EH (cell line): Measurements from ENCODE around the gene HAPLN2.
"Not testable (repeated sequence)": the region's sequence is repeated elsewhere in the genome, so short reads cannot be mapped to it uniquely, and the experiment has no call there.

Experiments used
- DNase-seq: peaks from one replicate; pipeline ENCODE4 v3.0.0-alpha.2; 2015; ENCODE audit warnings: low read depth

HAPLN2 gene

DNA sequence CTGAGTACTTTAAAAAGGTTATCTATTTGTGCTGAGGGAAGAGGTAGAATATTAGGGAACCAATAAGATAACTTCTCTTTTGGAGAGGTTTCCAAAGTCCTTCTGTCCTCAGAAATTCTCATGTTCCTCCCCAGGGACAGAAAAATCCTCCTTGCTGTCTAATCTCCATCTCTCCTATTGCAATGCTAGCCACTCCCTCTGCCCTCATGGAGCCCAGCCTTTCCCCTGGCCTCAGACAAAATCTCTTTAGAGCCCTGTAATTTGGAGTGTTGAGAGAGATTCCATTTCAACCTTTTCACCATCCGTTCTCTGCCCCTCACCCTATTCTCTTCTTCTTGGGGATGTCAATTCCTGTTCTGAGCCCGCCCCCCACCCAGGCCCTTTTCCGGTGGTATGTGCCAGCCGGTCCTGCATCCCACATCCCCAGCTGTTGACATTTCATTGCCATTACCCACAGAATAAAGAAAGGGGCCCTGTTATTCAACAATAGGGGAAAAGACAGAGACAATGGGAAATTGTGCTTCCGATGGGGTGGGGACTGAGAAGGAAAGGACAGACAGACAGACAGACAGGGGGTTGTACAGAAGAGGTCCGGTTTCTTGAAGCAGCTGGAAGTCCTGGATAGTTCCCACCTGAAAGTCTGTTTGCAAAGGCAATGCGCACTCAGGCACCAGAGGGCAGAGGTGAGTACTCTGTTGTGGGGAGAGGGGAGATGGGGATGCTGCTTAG lies at the start of gene HAPLN2:
Gene HAPLN2 (plus strand): TSS at position 563 of the 729 bp plus-strand sequence. CDS start 4,076 bp downstream, outside the sequence.
- no peak for DNase-seq

- peak; percentile 92 for DNase-seq
These were observed 47.9 kb upstream of the HAPLN2 start for GRCh38 chr1:156571261-156571852.

DNA sequence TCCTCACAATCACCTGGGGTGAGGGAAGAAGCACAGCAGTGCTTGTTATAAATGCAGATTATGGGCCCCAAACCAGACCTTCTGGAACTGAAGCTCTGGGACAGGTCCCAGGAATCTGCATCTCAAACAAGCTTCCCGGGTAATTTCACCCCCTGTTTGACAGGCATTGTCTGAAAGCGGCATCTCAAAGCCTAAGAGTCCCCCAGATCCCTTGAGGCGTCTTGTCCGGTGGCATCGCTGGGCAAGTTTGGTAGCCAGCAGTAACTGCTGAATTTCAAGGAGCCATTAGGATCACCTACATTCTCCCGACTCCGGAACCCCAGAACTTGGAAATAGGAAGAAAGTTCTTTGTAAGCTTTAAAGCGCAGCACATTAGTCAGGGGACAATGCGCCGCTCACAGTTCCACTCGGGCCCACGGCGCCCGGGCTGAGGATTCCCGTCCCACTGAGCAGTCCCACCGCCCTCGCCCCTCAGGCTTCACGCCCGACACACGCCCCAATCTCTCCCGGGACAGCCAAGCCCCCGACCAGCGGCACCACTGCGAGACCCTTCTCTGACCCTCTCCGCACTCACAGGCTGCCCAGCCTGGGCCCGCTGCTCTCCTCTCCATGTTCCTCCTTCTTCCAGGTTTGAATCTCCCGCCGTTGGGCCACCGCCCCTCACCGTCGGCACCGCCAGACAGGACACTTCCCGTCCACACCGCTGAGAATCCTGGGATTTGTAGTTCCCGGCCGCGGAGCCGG lies 47.1 kb upstream of the HAPLN2 start, which contains the start of gene IQGAP3:
Gene IQGAP3 (minus strand): TSS at position 647 of the 744 bp plus-strand sequence. CDS start 36 bp downstream, at position 611.
- peak; percentile 88 for DNase-seq

- no peak for DNase-seq
These were observed 46.6 kb upstream of the HAPLN2 start for GRCh38 chr1:156572663-156573018.

GRCh38 chr1:156574039-156574633 lies 45.1 kb upstream of the HAPLN2 start:
- DNase-seq: no peak

DNA sequence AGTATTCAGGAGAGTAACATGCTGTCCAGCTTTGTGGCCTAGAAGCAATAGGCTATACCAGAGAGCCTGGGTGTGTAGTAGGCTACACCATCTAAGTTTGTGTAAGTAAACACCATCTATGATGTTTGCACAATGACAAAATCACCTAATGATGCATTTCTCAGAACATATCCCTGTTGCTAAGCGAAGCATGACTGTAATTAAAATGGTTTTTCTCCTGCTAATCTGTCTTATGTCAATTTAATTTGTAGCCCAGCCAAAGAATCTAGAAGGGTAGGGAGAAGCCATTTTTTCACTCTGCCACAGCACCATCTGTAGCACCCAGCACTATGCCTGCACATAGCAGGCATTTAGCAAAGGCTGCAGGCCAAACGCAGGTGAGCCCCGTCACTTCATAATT lies 41.7 kb upstream of the HAPLN2 start:
- no peak for DNase-seq

DNA sequence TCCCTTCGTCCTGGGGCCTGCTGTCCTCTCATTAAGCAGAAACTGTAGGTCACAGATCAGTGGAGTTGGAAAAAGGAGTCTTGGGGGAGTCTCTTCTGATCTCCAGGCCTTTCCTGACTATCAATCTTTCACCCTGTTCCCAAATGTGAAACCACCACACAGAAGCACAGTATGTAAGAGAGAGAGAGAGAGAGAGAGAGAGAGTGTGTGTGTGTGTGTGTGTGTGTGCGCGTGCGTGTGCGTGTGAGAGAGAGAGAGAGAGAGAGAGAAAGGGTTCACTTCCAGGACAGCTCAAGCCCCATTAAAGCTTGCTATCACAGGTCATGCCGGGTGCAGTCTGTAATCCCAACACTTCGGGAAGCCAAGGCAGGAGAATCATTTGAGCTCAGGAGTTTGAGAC lies 41.2 kb upstream of the HAPLN2 start:
- no peak for DNase-seq

DNA sequence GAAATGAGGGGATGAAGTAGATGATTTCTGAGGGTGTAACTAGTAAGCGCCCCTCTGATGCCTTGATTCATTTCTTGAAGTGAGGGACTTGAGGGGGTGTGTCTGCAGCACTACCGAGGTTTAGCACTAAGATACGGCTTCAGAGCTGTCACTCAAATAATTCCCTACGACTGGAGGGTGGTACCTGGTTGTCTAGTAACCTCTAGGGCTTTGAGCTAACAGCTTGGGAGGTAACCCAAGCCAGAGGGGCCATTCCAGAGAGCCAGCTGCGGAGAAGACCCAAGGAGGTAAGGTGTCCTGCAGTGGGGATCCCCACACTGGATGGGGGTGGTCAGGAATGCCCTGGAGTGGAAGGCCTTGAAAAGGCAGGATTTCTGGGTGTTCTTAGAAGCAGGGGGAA lies 39.7 kb upstream of the HAPLN2 start, which contains the start of gene TTC24:
Gene TTC24 (plus strand): TSS at position 252 of the 400 bp plus-strand sequence. CDS start 1,642 bp downstream, outside the sequence.
- DNase-seq: no peak

DNA sequence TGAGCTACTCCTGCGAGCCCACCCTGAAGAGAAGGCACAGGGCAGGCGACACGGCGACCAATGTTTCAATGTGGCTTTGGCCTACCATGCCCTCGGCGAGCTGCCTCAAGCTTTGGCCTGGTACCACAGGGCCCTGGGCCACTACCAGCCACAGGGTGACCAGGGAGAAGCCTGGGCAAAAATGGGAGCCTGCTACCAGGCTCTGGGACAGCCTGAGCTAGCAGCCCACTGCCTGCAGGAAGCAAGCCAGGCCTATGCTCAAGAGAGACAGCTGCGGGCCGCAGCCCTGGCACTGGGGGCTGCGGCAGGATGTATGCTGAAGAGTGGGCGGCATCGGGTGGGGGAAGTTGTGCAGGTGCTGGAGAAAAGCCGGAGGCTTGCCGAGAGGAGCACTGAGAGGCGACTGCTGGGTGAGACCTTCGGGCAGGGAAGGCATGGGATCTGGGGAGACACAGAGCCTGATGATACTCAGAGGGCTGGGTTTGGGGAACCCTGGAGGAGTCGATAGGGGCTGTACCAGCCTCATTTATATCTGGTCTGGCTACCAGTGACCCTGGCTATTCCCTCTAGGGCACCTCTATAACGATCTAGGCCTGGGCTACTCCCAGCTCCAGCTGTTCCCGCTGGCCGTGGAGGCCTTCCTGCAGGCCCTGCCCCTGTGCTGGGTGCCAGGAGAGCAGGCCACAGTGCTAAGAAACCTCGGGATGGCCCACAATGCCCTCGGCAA lies 37.4 kb upstream of the HAPLN2 start:
- no peak for DNase-seq

- DNase-seq: no peak
These were observed 36.7 kb upstream of the HAPLN2 start for GRCh38 chr1:156582388-156583017.

DNA sequence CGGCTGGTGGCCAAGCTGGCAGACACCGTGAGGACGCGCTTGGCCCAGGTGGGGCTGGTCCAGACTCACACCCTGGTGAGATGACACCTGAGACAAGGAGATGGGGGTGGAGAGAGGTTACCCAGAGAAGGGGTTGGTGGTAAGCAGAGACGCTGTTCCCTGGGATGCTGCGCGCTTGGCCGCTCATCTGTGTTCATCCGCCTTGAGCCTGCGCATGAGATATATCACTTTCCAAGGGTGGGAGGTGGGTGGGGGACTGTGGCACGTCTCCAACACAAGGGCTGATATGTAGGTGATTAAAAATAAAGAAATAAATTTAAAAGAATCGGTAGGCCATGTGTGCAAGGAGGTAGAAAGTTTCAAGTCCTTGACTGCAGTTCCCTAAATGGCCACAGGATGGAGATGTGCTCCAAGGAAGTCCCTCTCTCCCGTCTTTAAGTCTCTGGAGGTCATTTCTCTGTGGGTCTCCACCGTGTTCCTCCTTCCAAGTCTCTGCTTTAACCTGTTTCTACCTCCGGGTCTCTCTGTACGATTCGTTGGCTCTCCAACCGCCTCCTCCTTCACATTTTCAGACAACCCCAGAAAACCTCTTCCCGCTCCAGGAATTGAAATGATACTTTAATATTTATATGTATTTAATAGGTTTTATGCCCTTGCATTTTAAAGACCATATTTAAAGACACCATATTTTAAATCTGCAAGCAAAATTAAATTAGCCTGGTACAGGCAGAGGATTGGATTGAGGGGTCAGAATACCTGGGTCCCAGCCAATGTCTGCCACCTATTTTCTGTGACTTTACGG lies 35.2 kb upstream of the HAPLN2 start:
- peak; percentile 80 for DNase-seq

GRCh38 chr1:156584813-156585212 lies 34.4 kb upstream of the HAPLN2 start:
- DNase-seq: no peak

DNA sequence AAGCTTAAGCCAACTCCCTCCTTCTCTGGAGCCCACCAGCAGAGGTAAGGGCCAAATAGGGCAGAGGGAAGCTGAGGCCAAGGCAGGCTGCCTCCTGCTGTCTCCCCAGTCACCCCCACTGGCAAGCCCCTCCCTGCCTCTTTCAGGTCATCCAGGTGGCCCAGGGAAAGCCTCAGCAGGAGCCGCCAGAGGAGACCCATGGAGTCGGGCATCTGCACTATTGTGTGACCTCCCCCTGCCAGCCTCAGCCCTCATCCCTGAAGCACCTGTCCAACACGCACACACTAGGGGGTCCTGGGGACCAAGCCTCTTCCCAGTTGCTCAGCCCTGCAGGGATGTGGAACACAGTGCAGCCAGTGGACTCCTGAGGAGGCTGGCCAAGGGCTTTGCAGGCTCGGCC lies 32.9 kb upstream of the HAPLN2 start:
- no peak for DNase-seq

DNA sequence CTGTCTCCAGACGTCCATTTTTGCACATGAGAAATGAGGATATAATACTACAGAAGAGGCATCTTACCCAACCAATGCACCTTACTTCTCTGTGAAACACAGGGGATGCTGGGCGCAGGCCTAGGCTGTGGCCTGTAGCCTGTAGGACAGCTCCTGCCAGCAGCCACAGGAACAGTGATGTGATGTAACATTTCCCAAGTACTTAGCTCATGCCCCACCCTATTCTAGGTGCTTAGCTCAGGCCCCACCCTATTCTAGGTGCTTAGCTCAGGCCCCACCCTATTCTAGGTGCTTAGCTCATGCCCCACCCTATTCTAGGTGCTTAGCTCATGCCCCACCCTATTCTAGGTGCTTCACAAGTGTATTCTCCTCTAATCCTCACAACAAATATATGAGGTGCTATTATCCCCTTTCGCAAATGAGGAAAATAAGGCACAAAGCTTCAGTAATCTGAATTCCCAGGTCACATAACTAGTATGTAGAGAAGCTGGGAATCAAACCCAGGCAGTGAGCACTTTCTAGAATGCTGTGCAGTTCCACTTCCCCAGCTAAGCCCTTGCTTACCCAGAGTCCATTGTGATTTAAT lies 32.2 kb upstream of the HAPLN2 start:
- DNase-seq: no peak

DNA sequence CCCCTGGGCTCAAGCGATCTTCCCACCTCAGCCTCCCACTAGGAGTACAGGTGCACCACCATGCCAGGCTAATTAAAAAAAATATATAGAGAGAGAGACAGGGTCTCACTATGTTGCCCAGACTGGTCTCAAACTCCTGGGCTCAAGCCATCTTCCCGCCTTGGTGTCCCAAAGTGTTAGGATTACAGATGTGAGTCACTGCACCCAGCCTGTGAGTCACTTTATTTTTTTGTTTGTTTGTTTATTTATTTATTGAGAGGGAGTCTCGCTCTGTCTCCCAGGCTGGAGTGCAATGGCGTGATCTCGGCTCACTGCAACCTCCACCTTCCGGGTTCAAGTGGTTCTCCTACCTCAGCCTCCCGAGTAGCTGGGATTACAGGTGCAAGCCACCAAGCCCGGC lies 31.3 kb upstream of the HAPLN2 start:
- DNase-seq: not testable (repeated sequence)

DNA sequence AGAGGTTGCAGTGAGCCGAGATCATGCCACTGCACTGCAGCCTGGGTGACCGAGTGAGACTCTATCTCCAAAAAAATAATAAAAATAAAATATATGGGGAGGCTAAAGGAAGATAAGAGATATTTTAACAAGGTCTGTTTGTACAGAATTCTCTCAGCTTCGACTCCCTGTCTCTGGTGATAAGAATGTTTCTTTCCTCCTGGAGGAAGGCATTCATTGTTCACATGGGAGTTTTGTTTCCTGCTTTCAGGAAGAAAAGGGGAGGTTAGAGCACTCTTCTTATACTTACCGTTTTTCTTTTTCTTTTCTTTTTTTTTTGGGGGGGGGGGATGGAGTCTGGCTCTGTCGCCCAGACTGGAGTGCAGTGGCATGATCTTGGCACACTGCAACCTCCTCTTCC lies 29.7 kb upstream of the HAPLN2 start:
- DNase-seq: no peak

DNA sequence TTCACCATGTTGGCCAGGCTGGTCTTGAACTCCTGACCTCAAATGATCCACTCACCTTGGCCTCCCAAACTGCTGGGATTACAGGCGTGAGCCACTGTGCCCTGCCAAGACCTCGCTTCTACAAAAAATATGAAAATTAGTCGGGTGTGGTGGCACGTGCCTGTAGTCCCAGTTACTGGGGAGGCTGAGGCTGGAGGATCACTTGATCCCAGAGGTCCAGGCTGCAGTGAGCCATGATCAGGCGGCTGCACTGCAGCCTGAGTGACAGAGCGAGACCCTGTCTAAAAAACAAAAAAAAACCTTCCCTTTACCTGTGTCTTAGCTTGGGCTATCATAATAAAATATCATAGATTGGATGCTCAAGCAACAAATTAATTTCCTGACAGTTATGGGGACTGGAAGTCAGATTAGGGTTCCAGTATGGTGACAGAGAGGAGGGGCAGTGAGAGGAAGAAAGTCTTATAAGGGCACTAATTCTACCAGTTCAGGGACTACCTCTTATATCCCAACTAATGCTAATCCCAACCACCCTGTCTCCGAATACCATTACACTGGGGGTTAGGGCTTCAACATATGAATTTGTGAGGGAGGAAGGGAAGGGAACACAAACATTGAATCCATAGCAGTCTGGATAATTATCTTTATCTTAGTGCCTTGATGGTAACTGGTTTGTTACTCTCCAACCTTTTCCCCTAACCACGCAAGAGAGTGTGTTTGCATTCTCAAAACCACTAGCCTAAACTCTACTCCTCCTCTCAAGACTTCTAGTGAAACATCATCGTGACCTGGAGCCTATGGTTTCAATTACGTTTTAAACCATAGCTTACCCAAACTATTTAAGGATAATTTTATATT lies 28.7 kb upstream of the HAPLN2 start:
- DNase-seq: no peak

- no peak for DNase-seq
These were observed 28.1 kb upstream of the HAPLN2 start for GRCh38 chr1:156591181-156591431.

DNA sequence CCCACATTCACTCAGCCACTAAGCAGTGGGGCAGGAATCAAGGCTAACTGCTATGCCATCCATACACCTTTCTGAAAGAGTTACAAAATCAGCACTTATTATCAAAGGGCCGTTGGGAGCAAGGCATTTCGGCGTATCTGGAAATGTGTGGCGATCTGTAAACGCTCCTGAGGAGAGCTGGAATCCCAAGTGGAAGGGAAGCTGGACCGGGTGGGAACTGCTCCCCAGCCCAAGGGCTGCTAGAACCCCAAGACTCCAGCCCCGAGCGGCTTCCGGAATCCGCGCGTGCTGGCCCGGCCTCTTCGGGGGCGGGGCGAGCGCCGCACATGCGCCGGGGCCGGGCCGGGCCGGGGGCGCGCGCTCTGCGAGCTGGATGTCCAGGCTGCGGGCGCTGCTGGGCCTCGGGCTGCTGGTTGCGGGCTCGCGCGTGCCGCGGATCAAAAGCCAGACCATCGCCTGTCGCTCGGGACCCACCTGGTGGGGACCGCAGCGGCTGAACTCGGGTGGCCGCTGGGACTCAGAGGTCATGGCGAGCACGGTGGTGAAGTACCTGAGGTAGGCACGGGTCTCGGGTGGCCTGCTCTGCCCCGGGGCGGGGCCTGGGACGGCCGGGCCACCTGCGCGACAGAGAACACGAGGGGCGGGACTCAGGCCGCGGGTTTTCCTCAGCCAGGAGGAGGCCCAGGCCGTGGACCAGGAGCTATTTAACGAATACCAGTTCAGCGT lies 27.6 kb upstream of the HAPLN2 start, which contains the start of gene NAXE:
Gene NAXE (plus strand): TSS at position 345 of the 726 bp plus-strand sequence. CDS start 29 bp downstream, at position 374.
- DNase-seq: peak; percentile 72
